A673 (cell line): Measurements from ENCODE around the gene ZNF385B.

ENCODE experiments used
- CTCF ChIP-seq: fragments of 300-800, 200-600 bp; sonication (generic); conservative IDR thresholded peaks from 2 replicates; pipeline ENCODE4 v1.5.1; 2017; ENCODE audit warnings: low read depth, mild to moderate bottlenecking, antibody characterized with exemption, low read length, moderate library complexity, mixed read lengths
- EZH2 ChIP-seq: fragments of 200-600 bp; sonication (generic); IDR thresholded peaks from 2 replicates; pipeline ENCODE4 v1.6.1; 2017; ENCODE audit warnings: borderline replicate concordance, low read depth, mild to moderate bottlenecking, mixed read lengths, antibody characterized with exemption, low read length; ENCODE audit not compliant: poor library complexity, severe bottlenecking

- no peak for TF ChIP-seq CTCF
- no peak for TF ChIP-seq EZH2
These were observed at the start of gene ZNF385B for GRCh38 chr2:179861416-179862067.
